Activated T-helper 2 cell treated with anti-CD3 and anti-CD28 coated beads, Interferon-gamma antibody, Interleukin-2, Interleukin-4, amounts not matched to agents 10 μg/mL and 5 μg/mL and 100 μg/mL, durations not matched to agents 14 hours and 24 hours and 36 hours (primary cell): Measurements from ENCODE around the gene BAZ1B. TPM values are rescaled to one million over a fixed set of nuclear protein-coding genes. Genes with fewer than 3 reads are reported as not detected.
"Not testable (repeated sequence)": the region's sequence is repeated elsewhere in the genome, so short reads cannot be mapped to it uniquely, and the experiment has no call there.

Source experiments
- DNase-seq: peaks from one replicate; pipeline ENCODE4 v3.0.0; 2021; ENCODE audit warnings: low spot score
- H3K27ac Mint-ChIP-seq: one replicate; pipeline ENCODE4 v1.8.0; 2021; ENCODE audit warnings: mixed read lengths
- H3K27me3 Mint-ChIP-seq: one replicate; pipeline ENCODE4 v1.8.0; 2021; ENCODE audit warnings: low read depth, mixed read lengths
- H3K36me3 Mint-ChIP-seq: one replicate; pipeline ENCODE4 v1.8.0; 2021; ENCODE audit warnings: low read depth, mixed read lengths
- H3K4me1 Mint-ChIP-seq: one replicate; pipeline ENCODE4 v1.8.0; 2021; ENCODE audit warnings: low read depth, mixed read lengths
- H3K4me3 Mint-ChIP-seq: one replicate; pipeline ENCODE4 v1.8.0; 2021; ENCODE audit warnings: low read depth, mild to moderate bottlenecking, moderate library complexity, mixed read lengths
- H3K9me3 Mint-ChIP-seq: one replicate; pipeline ENCODE4 v1.8.0; 2021; ENCODE audit warnings: mixed read lengths
- intact Hi-C: fragments of 100-400 bp; cut with micrococcal nuclease; formaldehyde crosslinking; loops from one replicate; pipeline ENCODE4 v1.15.1; 2023
- total RNA-seq: library from RNA; stranded (reverse); gene quantifications from 2 replicates; pipeline ENCODE4 v1.2.3, GENCODE V29; 2022

The BAZ1B gene
- total RNA-seq, 1 donor from 2014 or later: 101 TPM

DNA sequence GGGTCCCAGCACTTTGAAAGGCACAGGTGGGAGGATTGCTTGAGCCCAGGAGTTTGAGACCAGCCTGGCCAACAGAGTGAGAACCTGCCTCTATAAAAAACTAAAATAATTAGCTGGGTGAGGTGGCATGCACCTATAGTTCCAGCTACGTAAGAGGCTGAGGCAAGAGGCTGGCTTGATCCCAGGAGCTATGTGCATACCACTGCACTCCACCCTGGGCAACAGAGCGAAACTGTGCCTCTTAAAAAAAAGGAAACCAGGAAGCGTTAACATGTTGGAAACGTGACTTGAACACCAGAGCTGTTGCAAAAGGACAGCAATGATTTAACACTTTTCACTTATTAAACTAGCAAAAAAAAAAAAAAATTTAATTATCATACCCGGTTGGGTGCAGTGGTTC, 12.6 kb downstream of the BAZ1B start:
- Mint-ChIP-seq H3K9me3 (no peaks in the 10 kb centered on the region), H3K4me1 (peaks cover 6% of the 10 kb centered on the region), H3K27ac (no peak overlapping the region), H3K4me3 (no peak overlapping the region), H3K36me3 (peaks cover 75% of the 10 kb centered on the region), H3K27me3 (no peaks in the 10 kb centered on the region)
- intact Hi-C loops: no loop called here
- no peak for DNase-seq

DNA sequence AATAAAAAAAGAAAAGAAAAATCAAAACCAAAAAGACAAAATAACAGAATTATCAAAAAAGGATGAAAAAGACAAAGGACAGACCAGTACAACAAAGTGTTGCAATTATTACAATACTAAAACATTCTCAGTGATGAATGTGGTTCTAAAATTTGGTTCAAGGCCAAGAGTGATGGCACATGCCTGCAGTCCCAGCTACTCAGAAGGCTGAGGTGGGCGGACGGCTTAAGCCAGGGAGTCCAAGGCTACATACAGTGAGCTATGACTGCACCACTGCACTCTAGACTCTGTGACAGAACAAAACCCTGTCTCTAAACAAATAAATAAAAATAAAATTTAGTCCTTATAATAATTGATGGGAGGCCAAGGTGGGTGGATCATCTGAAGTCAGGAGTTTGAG, 14.5 kb downstream of the BAZ1B start:
- Mint-ChIP-seq H3K4me1 (no peaks in the 10 kb centered on the region), H3K36me3 (peaks cover 74% of the 10 kb centered on the region), H3K27ac (no peak overlapping the region), H3K4me3 (no peak overlapping the region), H3K9me3 (no peaks in the 10 kb centered on the region), H3K27me3 (no peaks in the 10 kb centered on the region)
- no peak for DNase-seq
- intact Hi-C loops: no loop called here

- Mint-ChIP-seq H3K36me3 (peaks cover 73% of the 10 kb centered on the region), H3K9me3 (no peaks in the 10 kb centered on the region), H3K4me3 (no peak overlapping the region), H3K27ac (no peak overlapping the region), H3K27me3 (no peaks in the 10 kb centered on the region), H3K4me1 (no peaks in the 10 kb centered on the region)
- no peak for DNase-seq
- intact Hi-C loops: no loop called here
These were observed 17.2 kb downstream of the BAZ1B start for GRCh38 chr7:73504920-73505319.

DNA sequence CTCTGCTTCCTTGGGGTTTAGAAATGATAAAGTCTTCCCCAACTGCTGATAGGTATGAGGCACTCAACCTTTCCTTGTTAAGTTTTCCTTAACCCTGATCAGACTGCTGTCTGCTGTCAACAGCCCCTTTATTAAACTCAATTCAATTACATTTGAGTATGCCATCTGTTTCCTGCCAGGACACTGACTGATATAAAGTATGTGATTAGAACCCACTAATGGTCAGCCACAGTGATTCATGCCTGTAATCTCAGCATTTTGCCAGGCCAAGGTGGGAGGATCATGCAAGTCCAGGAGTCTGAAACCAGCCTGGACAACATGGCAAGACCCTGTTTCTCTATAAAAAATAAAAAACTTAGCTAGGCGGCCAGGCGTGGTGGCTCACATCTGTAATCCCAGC, 18.1 kb downstream of the BAZ1B start:
- intact Hi-C loops: no loop called here
- Mint-ChIP-seq H3K27me3 (no peaks in the 10 kb centered on the region), H3K4me3 (no peak overlapping the region), H3K27ac (no peak overlapping the region), H3K9me3 (no peaks in the 10 kb centered on the region), H3K4me1 (no peaks in the 10 kb centered on the region), H3K36me3 (peaks cover 75% of the 10 kb centered on the region)
- no peak for DNase-seq

- Mint-ChIP-seq H3K27ac (no peak overlapping the region), H3K36me3 (peaks cover 76% of the 10 kb centered on the region), H3K9me3 (no peaks in the 10 kb centered on the region), H3K27me3 (no peaks in the 10 kb centered on the region), H3K4me1 (no peaks in the 10 kb centered on the region), H3K4me3 (no peak overlapping the region)
- intact Hi-C loops: no loop called here
- no peak for DNase-seq
These were observed 18.9 kb downstream of the BAZ1B start for GRCh38 chr7:73503229-73503628.

- Mint-ChIP-seq H3K36me3 (peaks cover 87% of the 10 kb centered on the region), H3K4me1 (peaks cover 3% of the 10 kb centered on the region), H3K27ac (no peak overlapping the region), H3K4me3 (no peak overlapping the region), H3K27me3 (no peaks in the 10 kb centered on the region), H3K9me3 (no peaks in the 10 kb centered on the region)
- intact Hi-C loops: no loop called here
- DNase-seq: no peak
These were observed 25.5 kb downstream of the BAZ1B start for GRCh38 chr7:73496626-73497025.

DNA sequence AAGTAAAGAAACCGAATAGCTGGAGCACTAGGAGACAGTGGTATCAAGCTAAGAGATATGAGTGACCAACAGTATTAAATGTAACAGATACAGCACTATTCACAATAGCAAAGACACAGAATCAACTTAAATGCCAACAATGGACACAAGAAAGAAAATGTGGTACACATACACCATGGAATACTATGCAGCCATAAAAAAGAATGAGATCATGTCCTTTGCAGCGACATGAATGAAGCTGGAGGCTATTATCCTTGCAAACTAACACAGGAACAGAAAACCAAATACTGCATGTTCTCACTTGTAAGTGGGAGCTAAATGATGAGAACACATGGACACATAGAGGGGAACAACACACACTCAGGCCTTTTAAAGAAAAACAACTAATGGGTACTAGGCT, 26.6 kb downstream of the BAZ1B start:
- H3K9me3 Mint-ChIP-seq, intact Hi-C loops, DNase-seq, H3K27ac Mint-ChIP-seq, H3K27me3 Mint-ChIP-seq, H3K4me1 Mint-ChIP-seq, H3K4me3 Mint-ChIP-seq: not testable (repeated sequence)
- H3K36me3 Mint-ChIP-seq: peaks cover 85% of the 10 kb centered on the region

DNA sequence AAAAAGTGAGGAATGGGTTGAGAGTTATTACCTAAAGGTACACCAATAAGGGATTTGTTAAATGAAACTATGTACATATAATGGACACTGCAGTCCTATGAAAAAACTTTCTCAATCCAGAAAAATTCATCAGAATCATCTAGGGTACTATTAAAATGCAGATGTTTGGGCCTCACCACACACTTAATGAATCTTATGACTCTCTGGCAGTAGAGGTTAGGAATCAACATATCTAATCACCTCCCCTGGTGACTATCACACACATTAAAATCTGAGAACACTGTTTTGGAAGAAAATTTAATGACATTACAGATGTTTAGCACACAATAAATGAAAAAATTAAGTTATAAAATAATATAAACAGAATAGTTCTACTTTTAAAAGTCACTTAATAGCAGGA, 32.1 kb downstream of the BAZ1B start:
- DNase-seq: no peak
- Mint-ChIP-seq H3K36me3 (peaks cover 69% of the 10 kb centered on the region), H3K4me1 (peaks cover 3% of the 10 kb centered on the region), H3K4me3 (no peak overlapping the region), H3K27me3 (no peaks in the 10 kb centered on the region), H3K27ac (no peak overlapping the region), H3K9me3 (no peaks in the 10 kb centered on the region)
- intact Hi-C loops: no loop called here

DNA sequence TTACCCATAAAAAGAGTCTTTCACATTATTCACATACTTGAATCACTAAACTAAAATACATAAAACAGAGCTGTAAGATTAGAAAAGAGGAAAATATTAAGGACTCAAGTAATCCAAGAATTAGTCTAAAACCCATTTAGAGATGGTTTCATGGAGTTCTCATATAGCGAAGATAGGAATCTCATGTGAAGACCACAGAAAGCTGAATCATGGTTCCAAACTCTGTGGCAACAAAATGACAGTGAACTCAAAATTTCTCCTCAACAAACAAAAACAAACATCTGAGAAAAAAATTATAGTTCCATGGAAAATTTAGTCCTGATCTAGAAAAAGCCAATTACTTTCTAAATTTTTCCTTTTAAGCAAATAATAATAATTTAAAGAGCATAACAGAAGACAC, 34.6 kb downstream of the BAZ1B start:
- Mint-ChIP-seq H3K4me1 (peaks cover 6% of the 10 kb centered on the region), H3K36me3 (peaks cover 66% of the 10 kb centered on the region), H3K4me3 (no peak overlapping the region), H3K9me3 (no peaks in the 10 kb centered on the region), H3K27ac (no peak overlapping the region), H3K27me3 (no peaks in the 10 kb centered on the region)
- no peak for DNase-seq
- intact Hi-C loops: no loop called here

- Mint-ChIP-seq H3K9me3 (no peaks in the 10 kb centered on the region), H3K27me3 (no peaks in the 10 kb centered on the region), H3K4me1 (peaks cover 13% of the 10 kb centered on the region), H3K36me3 (peaks cover 72% of the 10 kb centered on the region), H3K4me3 (no peak overlapping the region), H3K27ac (no peak overlapping the region)
- no peak for DNase-seq
- intact Hi-C loops: no loop called here
These were observed 38.9 kb downstream of the BAZ1B start for GRCh38 chr7:73483171-73483570.

DNA sequence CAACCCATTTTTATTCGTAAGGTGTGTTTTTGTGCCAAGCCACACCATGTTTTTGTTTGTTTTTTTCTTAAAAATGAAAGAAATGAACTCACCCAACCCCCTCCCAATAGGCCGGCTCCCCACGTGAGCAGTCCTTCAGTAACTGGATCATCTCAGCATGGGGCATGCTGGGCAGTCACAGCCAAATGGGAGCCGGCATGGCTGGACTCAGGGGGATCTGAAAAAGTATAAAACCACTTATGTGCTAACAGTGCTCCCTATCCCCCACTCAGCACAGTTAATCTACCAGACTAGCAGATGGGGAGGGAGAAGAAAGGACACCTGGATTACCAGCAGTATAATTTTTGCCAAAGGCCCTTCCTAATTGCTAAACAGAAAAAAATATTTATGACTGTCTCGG, 39.3 kb downstream of the BAZ1B start:
- no peak overlapping the region for H3K27ac Mint-ChIP-seq
- H3K4me1 Mint-ChIP-seq: peaks cover 13% of the 10 kb centered on the region
- H3K27me3 Mint-ChIP-seq: no peaks in the 10 kb centered on the region
- DNase-seq: no peak
- intact Hi-C loops: no loop called here
- H3K9me3 Mint-ChIP-seq: no peaks in the 10 kb centered on the region
- peaks cover 73% of the 10 kb centered on the region for H3K36me3 Mint-ChIP-seq
- no peak overlapping the region for H3K4me3 Mint-ChIP-seq

GRCh38 chr7:73481521-73481920, 40.6 kb downstream of the BAZ1B start:
- H3K4me3 Mint-ChIP-seq, H3K4me1 Mint-ChIP-seq, H3K9me3 Mint-ChIP-seq, intact Hi-C loops, H3K27ac Mint-ChIP-seq, DNase-seq, H3K27me3 Mint-ChIP-seq: not testable (repeated sequence)
- peaks cover 75% of the 10 kb centered on the region for H3K36me3 Mint-ChIP-seq

GRCh38 chr7:73478549-73478948, 43.5 kb downstream of the BAZ1B start:
- H3K4me3 Mint-ChIP-seq: no peak overlapping the region
- DNase-seq: no peak
- peaks cover 13% of the 10 kb centered on the region for H3K4me1 Mint-ChIP-seq
- no peak overlapping the region for H3K27ac Mint-ChIP-seq
- intact Hi-C loops: no loop called here
- H3K27me3 Mint-ChIP-seq: no peaks in the 10 kb centered on the region
- H3K9me3 Mint-ChIP-seq: no peaks in the 10 kb centered on the region
- H3K36me3 Mint-ChIP-seq: peaks cover 80% of the 10 kb centered on the region

GRCh38 chr7:73477376-73477775, 44.7 kb downstream of the BAZ1B start:
- peaks cover 72% of the 10 kb centered on the region for H3K36me3 Mint-ChIP-seq
- H3K27ac Mint-ChIP-seq: no peak overlapping the region
- H3K4me3 Mint-ChIP-seq: no peak overlapping the region
- H3K27me3 Mint-ChIP-seq: no peaks in the 10 kb centered on the region
- H3K9me3 Mint-ChIP-seq: no peaks in the 10 kb centered on the region
- intact Hi-C loops: no loop called here
- H3K4me1 Mint-ChIP-seq: peaks cover 13% of the 10 kb centered on the region
- DNase-seq: no peak
